K562 (cell line): ENCODE data around the gene RHEBL1. TPM values are rescaled to one million over a fixed set of nuclear protein-coding genes. Genes with fewer than 3 reads are reported as not detected.

ENCODE experiments used
- ATAC-seq: fragments of 200-7000 bp; cut with Tn5 transposase; 3 replicates; pipeline ENCODE4 v1.9.1; 2020; ENCODE audit warnings: moderate library complexity
- BruUV-seq: library from RNA; stranded (reverse); fragments of 400-500 nt; replicated peaks from 2 replicates; lab custom pipeline; 2021; lab: Mats Ljungman, UMichigan
- CTCF ChIA-PET: fragments of 300-600 bp; formaldehyde crosslinking; extraction: SDS; loops from one replicate; lab custom pipeline; 2021; ENCODE audit warnings: low intra/inter-chr PET ratio; lab: Yijun Ruan, JAX
- POLR2A ChIA-PET: fragments of 300-600, 350-650 bp; sonication (Branson Sonifier 250); formaldehyde crosslinking; extraction: SDS; loops from one replicate; lab custom pipeline; 2021; ENCODE audit warnings: antibody characterized with exemption, inconsistent platforms; lab: Yijun Ruan, JAX
- DNase-seq, 4 experiments: peaks; one replicate each; pipeline versions ENCODE4 v3.0.0 to v3.0.0-alpha.2; 2011 to 2018; ENCODE audit warnings: low spot score in 3 of 4, mixed read lengths in 3 of 4; ENCODE audit errors: extremely low read depth in 1 of 4
- FAIRE-seq: peaks from 2 replicates; lab custom pipeline; 2011; peaks lifted over from hg19 to GRCh38; lab: Jason Lieb, UNC
- H2AFZ ChIP-seq: 2 replicates; pipeline ENCODE4 v1.6.0; 2011; ENCODE audit warnings: low read depth, low read length, control low read depth, inconsistent platforms
- H3K27ac ChIP-seq: fragments of 200-600 bp; 3 replicates; pipeline ENCODE4 v1.8.0; 2011; ENCODE audit warnings: low read depth, mild to moderate bottlenecking, control low read depth, inconsistent platforms, low read length, moderate library complexity, mixed read lengths; ENCODE audit errors: extremely low read depth
- H3K27me3 ChIP-seq, 2 experiments: fragments of 300-600 bp in 1 of 2; 2 replicates in 1 of 2; 3 replicates in 1 of 2; pipeline versions ENCODE4 v1.6.0 to v1.8.0; 2011; ENCODE audit warnings: inconsistent platforms in 2 of 2, low read length in 2 of 2, mild to moderate bottlenecking in 1 of 2, mixed read lengths in 1 of 2, moderate library complexity in 1 of 2; ENCODE audit not compliant: control insufficient read depth in 2 of 2, insufficient read depth in 2 of 2
- H3K36me3 ChIP-seq: fragments of 300-600 bp; 3 replicates; pipeline ENCODE4 v1.8.0; 2011; ENCODE audit warnings: mild to moderate bottlenecking, low read length, inconsistent platforms; ENCODE audit not compliant: control insufficient read depth, insufficient read depth
- H3K4me1 ChIP-seq, 2 experiments: fragments of 200-600 bp in 1 of 2; replicated peaks in 1 of 2; 2 replicates in 1 of 2; 3 replicates in 1 of 2; pipeline versions ENCODE4 v1.5.1 to v1.8.0; 2011; ENCODE audit warnings: inconsistent platforms in 2 of 2, low read length in 2 of 2, mild to moderate bottlenecking in 1 of 2, mixed read lengths in 1 of 2, moderate library complexity in 1 of 2; ENCODE audit not compliant: control insufficient read depth in 2 of 2, insufficient read depth in 2 of 2
- H3K4me2 ChIP-seq: 2 replicates; pipeline ENCODE4 v1.6.1; 2011; ENCODE audit warnings: low read length, control low read depth, inconsistent platforms, mixed read lengths; ENCODE audit not compliant: insufficient read depth
- H3K4me3 ChIP-seq: fragments of 200-600 bp; sonication (generic), shearing (Covaris generic); 2 replicates; pipeline ENCODE4 v1.5.1; 2016; ENCODE audit warnings: control low read depth, inconsistent platforms
- H3K79me2 ChIP-seq: fragments of 200-600 bp; 3 replicates; pipeline ENCODE4 v1.8.0; 2011; ENCODE audit warnings: low read length, inconsistent platforms; ENCODE audit not compliant: control insufficient read depth, insufficient read depth
- H3K9ac ChIP-seq, 2 experiments: 2 replicates each; pipeline versions ENCODE4 v1.6.0 to v1.6.1; 2011; ENCODE audit warnings: low read depth in 2 of 2, low read length in 2 of 2, control low read depth in 1 of 2, inconsistent platforms in 1 of 2, mild to moderate bottlenecking in 1 of 2, mixed read lengths in 1 of 2; ENCODE audit not compliant: insufficient read depth in 1 of 2
- H3K9me1 ChIP-seq: one replicate; pipeline ENCODE4 v1.6.0; 2011; ENCODE audit warnings: inconsistent platforms, mild to moderate bottlenecking, low read length, moderate library complexity; ENCODE audit not compliant: control insufficient read depth, insufficient read depth
- H3K9me3 ChIP-seq: replicated peaks from 2 replicates; pipeline ENCODE4 v1.5.1; 2011; ENCODE audit warnings: low read depth, low read length, inconsistent platforms; ENCODE audit not compliant: control insufficient read depth, insufficient read depth
- H4K20me1 ChIP-seq: replicated peaks from 2 replicates; pipeline ENCODE4 v1.6.1; 2011; ENCODE audit warnings: low read length, inconsistent platforms, mixed read lengths; ENCODE audit not compliant: control insufficient read depth, insufficient read depth
- GABPA ChIP-seq: fragments of 200-800 bp; sonication (Bioruptor generic); conservative IDR thresholded peaks from 2 replicates; pipeline ENCODE4 v1.6.1; 2016; ENCODE audit warnings: low read depth, missing genetic modification characterization, missing compliant biosample characterization
- HMBOX1 ChIP-seq: sonication (generic); IDR thresholded peaks from 2 replicates; pipeline ENCODE4 v1.6.1; 2016
- KDM5B ChIP-seq: fragments of 200-600 bp; sonication (generic); IDR thresholded peaks from 2 replicates; pipeline ENCODE4 v1.6.1; 2012; ENCODE audit warnings: low read depth, mild to moderate bottlenecking, moderate library complexity, low read length, control low read depth, inconsistent platforms; ENCODE audit not compliant: insufficient replicate concordance
- MTA3 ChIP-seq: fragments of 450-650 bp; formaldehyde crosslinking; IDR thresholded peaks from 2 replicates; pipeline ENCODE4 v1.6.1; 2017; ENCODE audit warnings: mild to moderate bottlenecking, borderline replicate concordance
- NFATC3 ChIP-seq: fragments of 450-650 bp; IDR thresholded peaks from 2 replicates; pipeline ENCODE4 v1.6.1; 2017; ENCODE audit warnings: mild to moderate bottlenecking
- PHF8 ChIP-seq: fragments of 200-600 bp; sonication (generic); IDR thresholded peaks from 2 replicates; pipeline ENCODE4 v1.6.1; 2012; ENCODE audit warnings: mixed run types, mild to moderate bottlenecking, inconsistent platforms, low read length, moderate library complexity, borderline replicate concordance
- RBBP5 ChIP-seq: fragments of 200-600 bp; sonication (generic); IDR thresholded peaks from 2 replicates; pipeline ENCODE4 v1.6.1; 2012; ENCODE audit warnings: borderline replicate concordance, mild to moderate bottlenecking, low read length, control low read depth, inconsistent platforms; ENCODE audit not compliant: insufficient read depth, poor library complexity, severe bottlenecking
- RBFOX2 ChIP-seq: fragments of 200-400 bp; formaldehyde crosslinking; IDR thresholded peaks from 2 replicates; pipeline ENCODE4 v1.6.1; 2017; ENCODE audit warnings: low read depth, mild to moderate bottlenecking, low read length, moderate library complexity
- SAP30 ChIP-seq: fragments of 200-600 bp; sonication (generic); IDR thresholded peaks from 2 replicates; pipeline ENCODE4 v1.6.1; 2012; ENCODE audit warnings: borderline replicate concordance, low read depth, mild to moderate bottlenecking, moderate library complexity, low read length, control low read depth, inconsistent platforms; ENCODE audit not compliant: insufficient read depth, poor library complexity, severe bottlenecking
- SRSF7 ChIP-seq: fragments of 200-400 bp; formaldehyde crosslinking; optimal IDR thresholded peaks from 2 replicates; pipeline ENCODE3; 2017; ENCODE audit warnings: mild to moderate bottlenecking, low read depth, low read length
- ZFP36 ChIP-seq: fragments of 150-350 bp; IDR thresholded peaks from 2 replicates; pipeline ENCODE4 v1.6.1; 2018; ENCODE audit warnings: low read length, low read depth; ENCODE audit not compliant: partially characterized antibody
- ZNF57 ChIP-seq: fragments of 450-650 bp; formaldehyde crosslinking; IDR thresholded peaks from 2 replicates; pipeline ENCODE4 v1.4.0; 2020; ENCODE audit warnings: mild to moderate bottlenecking, moderate library complexity
- ZNF644 ChIP-seq: fragments of 200-800 bp; sonication (Bioruptor generic); IDR thresholded peaks from 2 replicates; pipeline ENCODE4 v1.6.1; 2016; ENCODE audit warnings: low read depth, missing genetic modification characterization, missing compliant biosample characterization
- ZNF707 ChIP-seq: fragments of 250-450 bp; sonication (Bioruptor Pico); conservative IDR thresholded peaks from 2 replicates; pipeline ENCODE4 v1.8.0; 2022; ENCODE audit warnings: inconsistent platforms, mild to moderate bottlenecking, moderate library complexity
- WGBS: fragments of 100-300 bp; shearing (Covaris generic); methylation state at CpG from one replicate; pipeline ENCODE4 v1.1.6; 2016; ENCODE audit warnings: low coverage, mixed read lengths; ENCODE audit not compliant: insufficient coverage; ENCODE audit errors: missing lambda C conversion rate; 5-methylcytosine and 5-hydroxymethylcytosine counted together
- in situ Hi-C: fragments of 300-500 bp; cut with MboI; formaldehyde crosslinking; loops from 4 replicates; pipeline ENCODE4 v1.15.0; 2018; ENCODE audit warnings: inconsistent platforms, mixed read lengths
- intact Hi-C: fragments of 100-400 bp; cut with micrococcal nuclease; formaldehyde crosslinking; loops from 2 replicates; pipeline ENCODE4 v1.14.2; 2022
- polyA plus RNA-seq, 8 experiments: library from polyadenylated mRNA; depleted of rRNA in 4 of 8; stranded (reverse) in 5 of 8; unstranded in 3 of 8; fragments of >200 nt; fragmentation: Nextera tagmentation in 2 of 8; fragmentation: Illumina TruSeq in 1 of 8; extraction: Ambion mirVana in 2 of 8; extraction: Trizol in 1 of 8; gene quantifications; 2 replicates each; pipeline versions ENCODE4 v1.2.1 to v1.2.3, GENCODE V29; 2011 to 2014; ENCODE audit warnings: inconsistent platforms in 1 of 8, missing spikeins in 1 of 8
- total RNA-seq, 7 experiments: library from RNA; depleted of rRNA in 6 of 7; stranded (reverse); fragments of >200 nt in 6 of 7; fragmentation: Illumina TruSeq in 2 of 7; extraction: Trizol in 2 of 7; gene quantifications; 2 replicates each; pipeline versions ENCODE4 v1.2.1 to v1.2.3, GENCODE V29; 2011 to 2021; ENCODE audit warnings: low replicate concordance in 1 of 7

The RHEBL1 gene
- total and polyA plus RNA-seq, 9 of the 15 experiments (the other 6 are each of a cell fraction or from before 2014, with no cell fraction given): 4.3 to 36.1 (median 8.2) TPM

- no peak for TF ChIP-seq ZNF644
- TF ChIP-seq RBFOX2: peak; percentile 39
- TF ChIP-seq NFATC3: no peak
- no peak for TF ChIP-seq ZNF57 (CRISPR knock-in tag)
- no peak for TF ChIP-seq ZFP36
- no peak for TF ChIP-seq SRSF7
Observed at GRCh38 chr12:49094160-49094974, 24.6 kb upstream of the RHEBL1 start, which contains the start of gene DHH (continued).

- Histone ChIP-seq H3K27me3 (no peaks in the 10 kb centered on the region), H3K4me3 (peak overlapping the region; percentile 15; the same call in 1 of the 2 replicates), H3K4me2 (no peak overlapping the region; the same call in 1 of the 2 replicates), H3K9me3 (no peaks in the 10 kb centered on the region), H2AFZ (peak overlapping the region; percentile 92), H3K27ac (peak overlapping the region; percentile 91; the same call in 2 of the 3 replicates), H3K9me1 (peaks cover 4% of the 10 kb centered on the region), H3K9ac (peak overlapping the region; percentile 65 to 85; a peak in 2 of 4 replicates), H3K79me2 (peaks cover 12% of the 10 kb centered on the region; the same call in 1 of the 3 replicates), H3K36me3 (peaks cover 22% of the 10 kb centered on the region; the same call in 1 of the 3 replicates), H4K20me1 (no peaks in the 10 kb centered on the region), H3K4me1 (peaks cover 62 to 67% of the 10 kb centered on the region in 2 experiments)
- ChIA-PET POLR2A (interaction anchor here (0.5 to 6.6 kb wide), 10 partner anchors 9 to 201 kb away, joined by 3 to 103 read pairs (median 4); partner anchors contain the start of genes LMBR1L, PRPH and TUBA1B), CTCF (interaction anchor here (0.7 kb wide), 1 partner anchor 96 kb away, joined by 3 read pairs; no protein-coding TSS in a partner anchor)
- TF ChIP-seq HMBOX1 (peak; percentile 52; the same call in 1 of the 2 replicates), GABPA (tag) (no peak), ZNF707 (no peak), MTA3 (no peak), PHF8 (peak; percentile 13; the same call in 1 of the 2 replicates), RBBP5 (peak; percentile 8), KDM5B (peak; percentile 60), SAP30 (peak; percentile 37)
- no peak for FAIRE-seq
- ATAC-seq: no peak
- no TSS peak for BruUV-seq
- in situ Hi-C loops (no loop called here), intact Hi-C loops (loop anchor here (1.0 kb wide), 1 partner anchor 141 kb away; no protein-coding TSS in a partner anchor)
- DNase-seq: peak in 2 of 4 experiments; percentile 21 to 32
- WGBS: 24% methylated on average over 5 of the region's 9 CpGs
Observed at GRCh38 chr12:49093792-49094159, 24.0 kb upstream of the RHEBL1 start.
